DOHH2 (cell line): Measurements from ENCODE around the gene FMR1.

Experiments
- CTCF ChIP-seq: fragments of 200-600 bp; sonication (generic); IDR thresholded peaks from one replicate; pipeline ENCODE4 v1.5.1; 2014; ENCODE audit warnings: antibody characterized with exemption, mild to moderate bottlenecking, low read depth, low read length; ENCODE audit not compliant: poor library complexity, severe bottlenecking
- EZH2phosphoT487 ChIP-seq: fragments of 200-600 bp; sonication (generic); IDR thresholded peaks from 2 replicates; pipeline ENCODE4 v1.6.1; 2017; ENCODE audit warnings: borderline replicate concordance, mild to moderate bottlenecking, antibody characterized with exemption, low read length, moderate library complexity, mixed read lengths

GRCh38 chrX:147927256-147927655 is 15.5 kb downstream of the FMR1 start:
- TF ChIP-seq CTCF (no peak), EZH2phosphoT487 (no peak)
